H1 (cell line): Measurements from ENCODE around the gene PTPN18. TPM values are rescaled to one million over a fixed set of nuclear protein-coding genes. Genes with fewer than 3 reads are reported as not detected.

ENCODE experiments used
- CTCF ChIA-PET: fragments of 300-600 bp; sonication (Branson Sonifier 250); formaldehyde crosslinking; loops from one replicate; lab custom pipeline; 2021; ENCODE audit not compliant: partially characterized antibody; lab: Charles Lee
- POLR2A ChIA-PET: fragments of 300-600 bp; sonication (Branson Sonifier 250); formaldehyde crosslinking; loops from one replicate; lab custom pipeline; 2021; ENCODE audit warnings: inconsistent platforms; ENCODE audit not compliant: partially characterized antibody; lab: Charles Lee
- DNase-seq, 2 experiments: peaks; one replicate each; pipeline versions ENCODE4 v3.0.0 to v3.0.0-alpha.2; 2010 to 2022; ENCODE audit warnings: low spot score in 2 of 2, low read depth in 1 of 2, mixed read lengths in 1 of 2
- FAIRE-seq: peaks from 2 replicates; lab custom pipeline; 2011; peaks lifted over from hg19 to GRCh38; lab: Jason Lieb, UNC
- H2AFZ ChIP-seq: 2 replicates; pipeline ENCODE4 v1.8.1; 2012; ENCODE audit warnings: low read length, inconsistent platforms
- H2AK5ac ChIP-seq: 2 replicates; pipeline ENCODE4 v1.6.1; 2013; ENCODE audit warnings: low read depth, low read length
- H2BK120ac ChIP-seq: replicated peaks from 2 replicates; pipeline ENCODE3; 2013; ENCODE audit warnings: low read depth, low read length, inconsistent platforms
- H2BK12ac ChIP-seq: 2 replicates; pipeline ENCODE4 v1.6.1; 2013; ENCODE audit warnings: low read depth, low read length
- H2BK15ac ChIP-seq: 2 replicates; pipeline ENCODE4 v1.6.1; 2013; ENCODE audit warnings: low read length
- H2BK20ac ChIP-seq: 2 replicates; pipeline ENCODE4 v1.6.1; 2013; ENCODE audit warnings: low read length
- H2BK5ac ChIP-seq: 2 replicates; pipeline ENCODE4 v1.6.1; 2013; ENCODE audit warnings: low read depth, low read length
- H3K14ac ChIP-seq: 2 replicates; pipeline ENCODE4 v1.6.1; 2013; ENCODE audit warnings: inconsistent platforms; ENCODE audit not compliant: insufficient read length
- H3K18ac ChIP-seq: 2 replicates; pipeline ENCODE4 v1.6.1; 2013; ENCODE audit warnings: low read length; ENCODE audit errors: extremely low read depth
- H3K23ac ChIP-seq: 2 replicates; pipeline ENCODE4 v1.6.1; 2013; ENCODE audit warnings: inconsistent platforms; ENCODE audit not compliant: insufficient read length
- H3K23me2 ChIP-seq: 2 replicates; pipeline ENCODE4 v1.6.1; 2013; ENCODE audit warnings: low read depth, low read length
- H3K27ac ChIP-seq: 2 replicates; pipeline ENCODE4 v1.6.1; 2011; ENCODE audit warnings: low read depth, low read length, inconsistent platforms
- H3K27me3 ChIP-seq, 4 experiments: replicated peaks in 1 of 4; 1 replicate in 1 of 4; 2 replicates in 3 of 4; pipeline versions ENCODE4 v1.6.1 to v1.8.1; 2011 to 2013; ENCODE audit warnings: low read length in 3 of 4, mild to moderate bottlenecking in 3 of 4, inconsistent platforms in 2 of 4, mixed read lengths in 2 of 4, moderate library complexity in 1 of 4; ENCODE audit not compliant: control insufficient read depth in 3 of 4, insufficient read depth in 3 of 4; ENCODE audit errors: extremely low read depth in 1 of 4
- H3K36me3 ChIP-seq, 4 experiments: 2 replicates each; pipeline versions ENCODE4 v1.6.1 to v1.8.1; 2011 to 2013; ENCODE audit warnings: mild to moderate bottlenecking in 4 of 4, low read length in 3 of 4, moderate library complexity in 2 of 4, control low read depth in 1 of 4, inconsistent platforms in 1 of 4; ENCODE audit not compliant: insufficient read depth in 4 of 4, control insufficient read depth in 2 of 4
- H3K4ac ChIP-seq: replicated peaks from 2 replicates; pipeline ENCODE3; 2013; ENCODE audit warnings: low read length, low read depth, mixed read lengths, inconsistent platforms; ENCODE audit not compliant: insufficient read length
- H3K4me1 ChIP-seq, 4 experiments: replicated peaks in 1 of 4; 1 replicate in 1 of 4; 2 replicates in 3 of 4; pipeline versions ENCODE4 v1.6.1 to v1.8.1; 2011 to 2013; ENCODE audit warnings: low read length in 3 of 4, inconsistent platforms in 2 of 4, mixed read lengths in 1 of 4; ENCODE audit not compliant: insufficient read depth in 4 of 4, control insufficient read depth in 3 of 4
- H3K4me2 ChIP-seq, 2 experiments: 2 replicates each; pipeline versions ENCODE4 v1.6.1 to v1.8.1; 2011 to 2013; ENCODE audit warnings: low read depth in 2 of 2, low read length in 2 of 2, control low read depth in 1 of 2, inconsistent platforms in 1 of 2, mild to moderate bottlenecking in 1 of 2; ENCODE audit not compliant: insufficient read depth in 1 of 2
- H3K4me3 ChIP-seq, 4 experiments: fragments of 200-600, 300-600 bp in 1 of 4; sonication (generic), shearing (Covaris generic), sonication (Bioruptor Twin) in 1 of 4; 2 replicates each; pipeline versions ENCODE4 v1.5.1 to v1.8.1; 2011 to 2016; ENCODE audit warnings: low read length in 4 of 4, low read depth in 3 of 4, control low read depth in 2 of 4, inconsistent platforms in 2 of 4, mild to moderate bottlenecking in 2 of 4, mixed read lengths in 1 of 4, moderate library complexity in 1 of 4; ENCODE audit not compliant: insufficient read depth in 2 of 4; ENCODE audit errors: extremely low read depth in 1 of 4
- H3K56ac ChIP-seq: replicated peaks from 2 replicates; pipeline ENCODE3; 2013; ENCODE audit warnings: low read depth, mild to moderate bottlenecking, mixed read lengths, low read length, inconsistent platforms; ENCODE audit not compliant: insufficient read length
- H3K79me1 ChIP-seq: 2 replicates; pipeline ENCODE4 v1.6.1; 2013; ENCODE audit warnings: low read depth, low read length, control low read depth
- H3K79me2 ChIP-seq, 2 experiments: 2 replicates each; pipeline versions ENCODE4 v1.6.1 to v1.8.1; 2012 to 2013; ENCODE audit warnings: low read length in 2 of 2, mild to moderate bottlenecking in 2 of 2, inconsistent platforms in 1 of 2; ENCODE audit not compliant: insufficient read depth in 2 of 2, control insufficient read depth in 1 of 2
- H3K9ac ChIP-seq, 4 experiments: replicated peaks in 1 of 4; 1 replicate in 1 of 4; 2 replicates in 3 of 4; pipeline versions ENCODE4 v1.6.1 to v1.8.1; 2011 to 2013; ENCODE audit warnings: low read depth in 3 of 4, low read length in 3 of 4, control low read depth in 2 of 4, mild to moderate bottlenecking in 2 of 4, moderate library complexity in 2 of 4, inconsistent platforms in 1 of 4; ENCODE audit errors: extremely low read depth in 1 of 4
- H3K9me3 ChIP-seq, 2 experiments: 2 replicates each; pipeline versions ENCODE4 v1.6.1 to v1.8.1; 2012 to 2013; ENCODE audit warnings: mild to moderate bottlenecking in 2 of 2, moderate library complexity in 2 of 2, control low read depth in 1 of 2, inconsistent platforms in 1 of 2, low read depth in 1 of 2, low read length in 1 of 2, mixed read lengths in 1 of 2; ENCODE audit not compliant: insufficient read depth in 2 of 2
- H4K20me1 ChIP-seq, 2 experiments: replicated peaks in 1 of 2; 2 replicates each; pipeline versions ENCODE3 to v1.8.1; 2011 to 2013; ENCODE audit warnings: inconsistent platforms in 2 of 2, low read length in 2 of 2, mild to moderate bottlenecking in 1 of 2; ENCODE audit not compliant: insufficient read depth in 2 of 2, control insufficient read depth in 1 of 2
- H4K5ac ChIP-seq: 2 replicates; pipeline ENCODE4 v1.6.1; 2013; ENCODE audit warnings: low read length, low read depth, mixed read lengths, inconsistent platforms; ENCODE audit not compliant: insufficient read length
- H4K8ac ChIP-seq: 2 replicates; pipeline ENCODE4 v1.8.0; 2013; ENCODE audit warnings: mild to moderate bottlenecking, moderate library complexity, low read length, inconsistent platforms; ENCODE audit not compliant: insufficient read depth; ENCODE audit errors: extremely low read depth
- H4K91ac ChIP-seq: replicated peaks from 2 replicates; pipeline ENCODE3; 2013; ENCODE audit warnings: low read length, mixed read lengths, inconsistent platforms; ENCODE audit not compliant: insufficient read length
- BACH1 ChIP-seq: IDR thresholded peaks from 2 replicates; pipeline ENCODE4 v1.6.1; 2012; ENCODE audit warnings: low read length, improper control_type of control experiment
- CTBP2 ChIP-seq: IDR thresholded peaks from 2 replicates; pipeline ENCODE4 v1.7.0; 2011; ENCODE audit warnings: borderline replicate concordance, mild to moderate bottlenecking, moderate library complexity, mixed read lengths, low read length; ENCODE audit not compliant: insufficient read depth, insufficient read length
- EGR1 ChIP-seq: IDR thresholded peaks from 2 replicates; pipeline ENCODE4 v1.6.1; 2011; ENCODE audit warnings: low read depth, low read length, borderline replicate concordance
- KDM1A ChIP-seq: fragments of 200-600, 300-600 bp; sonication (generic); IDR thresholded peaks from 2 replicates; pipeline ENCODE4 v1.7.1; 2016; ENCODE audit warnings: mild to moderate bottlenecking, low read length, borderline replicate concordance
- NANOG ChIP-seq: IDR thresholded peaks from 2 replicates; pipeline ENCODE4 v1.6.1; 2011; ENCODE audit warnings: low read length, low read depth, mild to moderate bottlenecking, inconsistent platforms; ENCODE audit not compliant: insufficient read depth, poor library complexity, severe bottlenecking
- POLR2A ChIP-seq, 2 experiments: IDR thresholded peaks; 1 replicate in 1 of 2; 2 replicates in 1 of 2; pipeline ENCODE4 v1.6.1; 2011; ENCODE audit warnings: low read depth in 2 of 2, low read length in 2 of 2, mild to moderate bottlenecking in 2 of 2; ENCODE audit errors: control extremely low read depth in 1 of 2
- RBBP5 ChIP-seq: IDR thresholded peaks from 2 replicates; pipeline ENCODE4 v1.7.1; 2012; ENCODE audit warnings: low read depth, mild to moderate bottlenecking, inconsistent platforms, low read length, moderate library complexity, borderline replicate concordance
- RXRA ChIP-seq: IDR thresholded peaks from 2 replicates; pipeline ENCODE4 v1.6.1; 2011; ENCODE audit warnings: low read depth, mild to moderate bottlenecking, low read length, moderate library complexity; ENCODE audit not compliant: insufficient read depth
- TAF7 ChIP-seq: optimal IDR thresholded peaks from 2 replicates; pipeline ENCODE3; 2011; ENCODE audit warnings: low read depth, mild to moderate bottlenecking, inconsistent platforms, low read length, moderate library complexity, borderline replicate concordance
- WGBS, 2 experiments: shearing (Covaris generic) in 1 of 2; methylation state at CpG; one replicate each; pipeline versions ENCODE4 v1.1.6 to v1.1.7; 2013 to 2015; ENCODE audit warnings: low lambda C conversion rate in 2 of 2, mixed read lengths in 2 of 2, inconsistent platforms in 1 of 2, low coverage in 1 of 2, missing lambda C conversion rate in 1 of 2; ENCODE audit not compliant: insufficient replicate concordance in 2 of 2, insufficient coverage in 1 of 2, insufficient read length in 1 of 2; ENCODE audit errors: extremely low coverage in 1 of 2, missing lambda C conversion rate in 1 of 2; 5-methylcytosine and 5-hydroxymethylcytosine counted together
- polyA plus RNA-seq, 7 experiments: library from polyadenylated mRNA; depleted of rRNA in 3 of 7; stranded (reverse) in 5 of 7; unstranded in 2 of 7; fragments of >200 nt in 5 of 7; fragments of 200-250 nt in 2 of 7; gene quantifications; 1 replicate in 5 of 7; 2 replicates in 1 of 7; 4 replicates in 1 of 7; pipeline versions ENCODE4 v1.2.1 to v1.2.3, GENCODE V29; 2011 to 2013; ENCODE audit warnings: missing spikeins in 2 of 7, mixed read lengths in 2 of 7
- total RNA-seq: library from RNA; stranded (reverse); fragmentation: NEBNext Ultra II Directional; extraction: Animal tissue kit (Norgen Biotek cat#: 25700); gene quantifications from 2 replicates; pipeline ENCODE4 v1.2.1, GENCODE V29; 2021
- TF ChIP-seq, protein P1 (sequence below), 3 experiments: IDR thresholded peaks; 1 replicate in 2 of 3; 2 replicates in 1 of 3; pipeline versions ENCODE4 v1.5.1 to v1.6.1; 2011; ENCODE audit warnings: low read length in 3 of 3, mild to moderate bottlenecking in 3 of 3, inconsistent platforms in 2 of 3, low read depth in 1 of 3, moderate library complexity in 1 of 3; ENCODE audit not compliant: insufficient read depth in 1 of 3; ENCODE audit errors: control extremely low read depth in 1 of 3

The PTPN18 gene
- total and polyA plus RNA-seq, 2 of the 8 experiments (the other 6 are each of a cell fraction or from before 2014, with no cell fraction given), result 13.2 to 14.7 TPM

DNA sequence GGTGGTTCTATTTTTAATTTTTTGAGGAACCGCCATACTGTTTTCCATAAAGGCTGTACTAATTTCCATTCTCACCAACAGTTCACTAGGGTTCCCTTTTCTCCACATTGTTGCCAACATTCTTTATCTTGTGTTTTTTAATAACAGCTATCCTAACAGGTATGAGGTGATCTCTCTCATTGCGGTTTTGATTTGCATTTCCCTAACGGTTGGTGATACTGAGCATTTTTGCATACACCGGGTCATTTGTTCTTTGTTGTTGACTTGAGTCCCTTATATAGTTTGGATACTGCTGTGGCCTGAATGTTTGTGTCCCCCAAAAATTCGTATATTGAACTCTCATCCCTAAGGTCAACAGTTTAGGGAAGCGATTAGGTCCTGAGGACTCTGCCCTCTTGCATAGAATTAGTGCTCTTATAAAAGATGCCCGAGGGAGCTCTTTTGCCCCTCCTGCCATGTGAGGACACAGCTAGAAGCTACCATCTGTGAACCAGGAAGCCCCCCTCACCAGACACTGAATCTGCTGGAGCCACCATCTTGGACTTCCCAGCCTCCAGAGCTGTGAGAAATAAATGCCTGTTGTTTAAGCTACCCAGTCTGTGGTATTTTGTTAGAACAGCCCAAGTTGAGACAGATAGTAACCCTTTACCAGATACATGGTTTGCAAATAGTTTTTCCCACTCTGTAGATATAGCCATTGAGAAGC lies 8.5 kb upstream of the PTPN18 start:
- H3K14ac ChIP-seq, result no peak overlapping the region
- no peaks in the 10 kb centered on the region for H3K9me3 ChIP-seq
- H3K56ac ChIP-seq, result no peak overlapping the region
- ChIA-PET POLR2A (interaction anchor here (0.8 to 1.7 kb wide), 4 partner anchors 9 to 166 kb away, joined by 3 to 6 read pairs (median 3); partner anchors contain the start of genes MZT2B and SMPD4), CTCF (interaction anchor here (0.7 to 1.5 kb wide), 3 partner anchors 15 to 167 kb away, joined by 3 read pairs; partner anchors contain the start of gene SMPD4)
- H3K9ac ChIP-seq, result no peak overlapping the region
- H2BK120ac ChIP-seq, result no peak overlapping the region
- peaks cover 9% of the 10 kb centered on the region for H3K79me1 ChIP-seq
- no peak overlapping the region for H4K5ac ChIP-seq
- no peak overlapping the region for H3K23ac ChIP-seq
- no peak overlapping the region for H2BK15ac ChIP-seq
- H3K27me3 ChIP-seq, result no peaks in the 10 kb centered on the region
- no peak overlapping the region for H3K27ac ChIP-seq
- H3K23me2 ChIP-seq, result no peaks in the 10 kb centered on the region
- H2BK5ac ChIP-seq, result no peak overlapping the region
- no peak overlapping the region for H2BK20ac ChIP-seq
- H2AFZ ChIP-seq, result no peak overlapping the region
- H2AK5ac ChIP-seq, result no peak overlapping the region
- H4K20me1 ChIP-seq, result peaks cover 1 to 16% of the 10 kb centered on the region in 2 experiments
- FAIRE-seq (no peak), DNase-seq (no peak)
- peaks cover 14 to 40% (median 37%) of the 10 kb centered on the region in 4 experiments for H3K36me3 ChIP-seq
- no peak overlapping the region for H4K91ac ChIP-seq
- 90% methylated on average over 7 of the region's 7 CpGs; no CpG with 5 or more reads in 1 of the 2 experiments for WGBS, 2 experiments
- no peak overlapping the region for H3K4me3 ChIP-seq
- H3K18ac ChIP-seq, result no peak overlapping the region
- no peaks in the 10 kb centered on the region for H3K4me1 ChIP-seq
- H3K4ac ChIP-seq, result no peak overlapping the region
- H3K79me2 ChIP-seq, result peaks cover 0 to 13% of the 10 kb centered on the region in 2 experiments; a peak in 2 of 4 replicates
- H2BK12ac ChIP-seq, result no peak overlapping the region
- H3K4me2 ChIP-seq, result no peak overlapping the region
- H4K8ac ChIP-seq, result no peak overlapping the region
- TF ChIP-seq TAF7 (no peak), KDM1A (no peak), BACH1 (no peak), EGR1 (no peak), RXRA (no peak), POLR2A (IDR thresholded peaks at IDR 0.05; ENCODE audit: control extremely low read depth in 1 of 2, low read depth in 2 of 2, low read length in 2 of 2) (no peak), CTBP2 (no peak), RBBP5 (no peak), NANOG (no peak)
- TF ChIP-seq, protein P1, sequence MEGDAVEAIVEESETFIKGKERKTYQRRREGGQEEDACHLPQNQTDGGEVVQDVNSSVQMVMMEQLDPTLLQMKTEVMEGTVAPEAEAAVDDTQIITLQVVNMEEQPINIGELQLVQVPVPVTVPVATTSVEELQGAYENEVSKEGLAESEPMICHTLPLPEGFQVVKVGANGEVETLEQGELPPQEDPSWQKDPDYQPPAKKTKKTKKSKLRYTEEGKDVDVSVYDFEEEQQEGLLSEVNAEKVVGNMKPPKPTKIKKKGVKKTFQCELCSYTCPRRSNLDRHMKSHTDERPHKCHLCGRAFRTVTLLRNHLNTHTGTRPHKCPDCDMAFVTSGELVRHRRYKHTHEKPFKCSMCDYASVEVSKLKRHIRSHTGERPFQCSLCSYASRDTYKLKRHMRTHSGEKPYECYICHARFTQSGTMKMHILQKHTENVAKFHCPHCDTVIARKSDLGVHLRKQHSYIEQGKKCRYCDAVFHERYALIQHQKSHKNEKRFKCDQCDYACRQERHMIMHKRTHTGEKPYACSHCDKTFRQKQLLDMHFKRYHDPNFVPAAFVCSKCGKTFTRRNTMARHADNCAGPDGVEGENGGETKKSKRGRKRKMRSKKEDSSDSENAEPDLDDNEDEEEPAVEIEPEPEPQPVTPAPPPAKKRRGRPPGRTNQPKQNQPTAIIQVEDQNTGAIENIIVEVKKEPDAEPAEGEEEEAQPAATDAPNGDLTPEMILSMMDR (IDR thresholded peaks at IDR 0.05; ENCODE audit: control extremely low read depth in 1 of 3, insufficient read depth in 1 of 3, low read depth in 1 of 3, low read length in 3 of 3), result no peak
